Muscle layer of colon (tissue), 2 donors: ENCODE measurements around the gene OSER1.
"Not testable (repeated sequence)": the region's sequence is repeated elsewhere in the genome, so short reads cannot be mapped to it uniquely, and the experiment has no call there.

Experiments used
- H3K27ac ChIP-seq: one replicate; pipeline ENCODE4 v1.7.0; 2013; ENCODE audit warnings: low read depth, mild to moderate bottlenecking, low read length, moderate library complexity
- H3K27me3 ChIP-seq, 2 donors: one replicate each; pipeline ENCODE4 v1.7.0; 2013; ENCODE audit warnings: low read length in 2 of 2, mild to moderate bottlenecking in 2 of 2; ENCODE audit not compliant: insufficient read depth in 2 of 2, control insufficient read depth in 1 of 2
- H3K36me3 ChIP-seq: one replicate; pipeline ENCODE4 v1.7.0; 2013; ENCODE audit warnings: mild to moderate bottlenecking, low read length; ENCODE audit not compliant: insufficient read depth
- H3K4me1 ChIP-seq: one replicate; pipeline ENCODE4 v1.7.0; 2013; ENCODE audit warnings: mild to moderate bottlenecking, low read length; ENCODE audit not compliant: insufficient read depth
- H3K4me3 ChIP-seq, 2 donors: one replicate each; pipeline ENCODE4 v1.7.0; 2013; ENCODE audit warnings: low read length in 2 of 2, low read depth in 1 of 2, mild to moderate bottlenecking in 1 of 2, moderate library complexity in 1 of 2
- H3K9ac ChIP-seq: one replicate; pipeline ENCODE4 v1.7.0; 2013; ENCODE audit warnings: low read length
- H3K9me3 ChIP-seq: one replicate; pipeline ENCODE4 v1.7.0; 2013; ENCODE audit warnings: mild to moderate bottlenecking, low read length
- donor health status: abdominal sarcoma.
- donor health status: Adenocarcinoma of cecum.

Gene OSER1

GRCh38 chr20:44241796-44242195, 31.2 kb upstream of the OSER1 start:
- H3K9me3 ChIP-seq = no peaks in the 10 kb centered on the region
- H3K4me3 ChIP-seq = no peak overlapping the region
- H3K27me3 ChIP-seq = no peaks in the 10 kb centered on the region
- H3K36me3 ChIP-seq = no peaks in the 10 kb centered on the region
- no peak overlapping the region for H3K27ac ChIP-seq
- no peak overlapping the region for H3K9ac ChIP-seq
- no peaks in the 10 kb centered on the region for H3K4me1 ChIP-seq

- not testable (repeated sequence) for H3K27me3 ChIP-seq, H3K4me1 ChIP-seq, H3K9me3 ChIP-seq, H3K27ac ChIP-seq, H3K9ac ChIP-seq, H3K36me3 ChIP-seq, H3K4me3 ChIP-seq
These were observed 26.3 kb upstream of the OSER1 start for GRCh38 chr20:44236840-44237239.

GRCh38 chr20:44235702-44236101, 25.1 kb upstream of the OSER1 start:
- no peaks in the 10 kb centered on the region for H3K36me3 ChIP-seq
- no peaks in the 10 kb centered on the region for H3K27me3 ChIP-seq
- no peak overlapping the region for H3K9ac ChIP-seq
- H3K4me1 ChIP-seq = no peaks in the 10 kb centered on the region
- H3K27ac ChIP-seq = no peak overlapping the region
- H3K4me3 ChIP-seq = no peak overlapping the region
- H3K9me3 ChIP-seq = no peaks in the 10 kb centered on the region

- no peaks in the 10 kb centered on the region for H3K9me3 ChIP-seq
- no peaks in the 10 kb centered on the region for H3K36me3 ChIP-seq
- H3K4me1 ChIP-seq = no peaks in the 10 kb centered on the region
- H3K27me3 ChIP-seq = no peaks in the 10 kb centered on the region
- H3K27ac ChIP-seq = no peak overlapping the region
- H3K4me3 ChIP-seq = no peak overlapping the region
- H3K9ac ChIP-seq = no peak overlapping the region
These were observed 24.2 kb upstream of the OSER1 start for GRCh38 chr20:44234566-44235317.

- Histone ChIP-seq H3K4me3 (no peak overlapping the region), H3K9me3 (no peaks in the 10 kb centered on the region), H3K9ac (no peak overlapping the region), H3K27ac (no peak overlapping the region), H3K4me1 (no peaks in the 10 kb centered on the region), H3K27me3 (no peaks in the 10 kb centered on the region), H3K36me3 (no peaks in the 10 kb centered on the region)
These were observed 23.0 kb upstream of the OSER1 start for GRCh38 chr20:44233436-44234016.

GRCh38 chr20:44232469-44232856, 21.9 kb upstream of the OSER1 start:
- not testable (repeated sequence) for H3K27ac ChIP-seq, H3K9me3 ChIP-seq, H3K9ac ChIP-seq, H3K36me3 ChIP-seq, H3K27me3 ChIP-seq, H3K4me3 ChIP-seq, H3K4me1 ChIP-seq

- Histone ChIP-seq H3K27me3 (no peaks in the 10 kb centered on the region), H3K27ac (no peak overlapping the region), H3K4me3 (no peak overlapping the region), H3K9me3 (no peaks in the 10 kb centered on the region), H3K36me3 (no peaks in the 10 kb centered on the region), H3K4me1 (no peaks in the 10 kb centered on the region), H3K9ac (no peak overlapping the region)
These were observed 21.3 kb upstream of the OSER1 start for GRCh38 chr20:44231713-44232468.

- Histone ChIP-seq H3K4me3 (no peak overlapping the region), H3K27ac (no peak overlapping the region), H3K36me3 (no peaks in the 10 kb centered on the region), H3K9ac (no peak overlapping the region), H3K4me1 (no peaks in the 10 kb centered on the region), H3K9me3 (no peaks in the 10 kb centered on the region), H3K27me3 (no peaks in the 10 kb centered on the region)
These were observed 20.6 kb upstream of the OSER1 start for GRCh38 chr20:44231193-44231592.

- H3K36me3 ChIP-seq = peaks cover 5% of the 10 kb centered on the region
- H3K4me1 ChIP-seq = no peaks in the 10 kb centered on the region
- no peak overlapping the region for H3K9ac ChIP-seq
- no peaks in the 10 kb centered on the region for H3K9me3 ChIP-seq
- no peak overlapping the region for H3K4me3 ChIP-seq
- H3K27me3 ChIP-seq = no peaks in the 10 kb centered on the region
- no peak overlapping the region for H3K27ac ChIP-seq
These were observed 18.1 kb upstream of the OSER1 start for GRCh38 chr20:44228465-44229258.

- peaks cover 10% of the 10 kb centered on the region for H3K36me3 ChIP-seq
- no peak overlapping the region for H3K9ac ChIP-seq
- no peak overlapping the region for H3K27ac ChIP-seq
- no peaks in the 10 kb centered on the region for H3K4me1 ChIP-seq
- H3K9me3 ChIP-seq = no peaks in the 10 kb centered on the region
- H3K27me3 ChIP-seq = no peaks in the 10 kb centered on the region
- no peak overlapping the region for H3K4me3 ChIP-seq
These were observed 14.1 kb upstream of the OSER1 start for GRCh38 chr20:44224637-44225036.

GRCh38 chr20:44223721-44224120, 13.2 kb upstream of the OSER1 start:
- H3K27me3 ChIP-seq = no peaks in the 10 kb centered on the region
- H3K36me3 ChIP-seq = peaks cover 11% of the 10 kb centered on the region
- H3K4me3 ChIP-seq = no peak overlapping the region
- no peaks in the 10 kb centered on the region for H3K9me3 ChIP-seq
- H3K4me1 ChIP-seq = no peaks in the 10 kb centered on the region
- H3K9ac ChIP-seq = no peak overlapping the region
- no peak overlapping the region for H3K27ac ChIP-seq
